NCI-H1417 treated with DMSO at 0.1 percent for 48 hours (cell line): Measurements from ENCODE around the gene TMEM26.
"Not testable (repeated sequence)": the region's sequence is repeated elsewhere in the genome, so short reads cannot be mapped to it uniquely, and the experiment has no call there.

Source experiments
- DNase-seq: peaks from one replicate; lab custom pipeline; 2025; lab: John Stamatoyannopoulos, UW

TMEM26 gene

GRCh38 chr10:61399406-61399805, 53.8 kb downstream of the TMEM26 start:
- no peak for DNase-seq

- no peak for DNase-seq
These were observed 54.6 kb downstream of the TMEM26 start for GRCh38 chr10:61398366-61399129.

GRCh38 chr10:61397175-61397986, 55.8 kb downstream of the TMEM26 start:
- no peak for DNase-seq

- DNase-seq: no peak
These were observed 61.9 kb downstream of the TMEM26 start for GRCh38 chr10:61391281-61391680.

GRCh38 chr10:61390851-61391250, 62.3 kb downstream of the TMEM26 start:
- no peak for DNase-seq

- DNase-seq: no peak
These were observed 63.3 kb downstream of the TMEM26 start for GRCh38 chr10:61389887-61390286.

- DNase-seq: not testable (repeated sequence)
These were observed 64.2 kb downstream of the TMEM26 start for GRCh38 chr10:61388986-61389385.

GRCh38 chr10:61385231-61386001, 67.8 kb downstream of the TMEM26 start:
- no peak for DNase-seq

- DNase-seq: not testable (repeated sequence)
These were observed 72.0 kb downstream of the TMEM26 start for GRCh38 chr10:61381153-61381552.

- no peak for DNase-seq
These were observed 74.3 kb downstream of the TMEM26 start for GRCh38 chr10:61378865-61379264.

- no peak for DNase-seq
These were observed 76.2 kb downstream of the TMEM26 start for GRCh38 chr10:61376908-61377368.

- DNase-seq: no peak
These were observed 76.8 kb downstream of the TMEM26 start for GRCh38 chr10:61376377-61376776.

GRCh38 chr10:61366365-61366764, 86.8 kb downstream of the TMEM26 start:
- DNase-seq: no peak

GRCh38 chr10:61364619-61365018, 88.6 kb downstream of the TMEM26 start:
- DNase-seq: no peak

GRCh38 chr10:61363006-61363405, 90.2 kb downstream of the TMEM26 start:
- DNase-seq: no peak

- DNase-seq: no peak
These were observed 93.7 kb downstream of the TMEM26 start for GRCh38 chr10:61359452-61359851.

GRCh38 chr10:61357687-61358086, 95.5 kb downstream of the TMEM26 start:
- DNase-seq: no peak
